PC-3 (cell line): Measurements from ENCODE around the gene NYAP2.

ENCODE experiments used
- EZH2 ChIP-seq: fragments of 300-600 bp; sonication (generic); IDR thresholded peaks from one replicate; pipeline ENCODE4 v1.6.1; 2017; ENCODE audit warnings: antibody characterized with exemption, mild to moderate bottlenecking, low read length; ENCODE audit not compliant: unreplicated experiment
- TF ChIP-seq, protein P1 (sequence below): fragments of 300-600 bp; sonication (generic); conservative IDR thresholded peaks from 2 replicates; pipeline ENCODE4 v1.5.1; 2017; ENCODE audit warnings: antibody characterized with exemption, low read depth, mild to moderate bottlenecking, low read length

DNA sequence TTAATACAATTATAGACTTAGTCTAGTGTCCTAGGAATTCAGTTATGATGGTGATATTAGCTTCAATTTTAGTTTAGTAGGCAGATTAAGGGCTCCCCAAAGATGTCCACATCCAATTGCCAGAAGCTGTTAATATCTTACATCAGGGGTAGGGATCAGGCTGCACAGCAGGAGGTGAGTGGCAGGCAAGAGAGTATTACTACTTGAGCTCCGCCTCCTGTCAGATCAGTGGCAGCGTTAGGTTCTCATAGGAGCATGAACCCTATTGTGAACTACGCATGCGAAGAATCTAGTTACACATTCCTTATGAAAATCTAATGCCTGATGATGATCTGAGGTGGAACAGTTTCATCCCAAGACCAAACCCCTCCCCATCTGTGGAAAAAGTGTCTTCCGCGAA, 54.9 kb downstream of the NYAP2 start:
- TF ChIP-seq EZH2, result no peak
- TF ChIP-seq, protein P1, sequence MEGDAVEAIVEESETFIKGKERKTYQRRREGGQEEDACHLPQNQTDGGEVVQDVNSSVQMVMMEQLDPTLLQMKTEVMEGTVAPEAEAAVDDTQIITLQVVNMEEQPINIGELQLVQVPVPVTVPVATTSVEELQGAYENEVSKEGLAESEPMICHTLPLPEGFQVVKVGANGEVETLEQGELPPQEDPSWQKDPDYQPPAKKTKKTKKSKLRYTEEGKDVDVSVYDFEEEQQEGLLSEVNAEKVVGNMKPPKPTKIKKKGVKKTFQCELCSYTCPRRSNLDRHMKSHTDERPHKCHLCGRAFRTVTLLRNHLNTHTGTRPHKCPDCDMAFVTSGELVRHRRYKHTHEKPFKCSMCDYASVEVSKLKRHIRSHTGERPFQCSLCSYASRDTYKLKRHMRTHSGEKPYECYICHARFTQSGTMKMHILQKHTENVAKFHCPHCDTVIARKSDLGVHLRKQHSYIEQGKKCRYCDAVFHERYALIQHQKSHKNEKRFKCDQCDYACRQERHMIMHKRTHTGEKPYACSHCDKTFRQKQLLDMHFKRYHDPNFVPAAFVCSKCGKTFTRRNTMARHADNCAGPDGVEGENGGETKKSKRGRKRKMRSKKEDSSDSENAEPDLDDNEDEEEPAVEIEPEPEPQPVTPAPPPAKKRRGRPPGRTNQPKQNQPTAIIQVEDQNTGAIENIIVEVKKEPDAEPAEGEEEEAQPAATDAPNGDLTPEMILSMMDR, result no peak
